Natural killer cell (primary cell): ENCODE data around the gene SLX9. TPM values are rescaled to one million over a fixed set of nuclear protein-coding genes. Genes with fewer than 3 reads are reported as not detected.

Experiments used
- ATAC-seq, 3 donors: fragments of 150-1000 bp in 2 of 3; fragments of 200-7000 bp in 1 of 3; cut with Tn5 transposase; 1 replicate in 1 of 3; 2 replicates in 2 of 3; pipeline ENCODE4 v1.10.0; 2021; ENCODE audit warnings: mild to moderate bottlenecking in 2 of 3, moderate library complexity in 2 of 3
- DNase-seq, 2 donors: peaks; one replicate each; pipeline versions ENCODE4 v3.0.0 to v3.0.0-alpha.2; 2013 to 2021; ENCODE audit warnings: mixed read lengths in 1 of 2
- H3K27ac ChIP-seq: one replicate; pipeline ENCODE4 v1.5.1; 2013; ENCODE audit warnings: mild to moderate bottlenecking, low read length
- H3K27me3 ChIP-seq: one replicate; pipeline ENCODE4 v1.6.1; 2013; ENCODE audit warnings: low read length; ENCODE audit not compliant: control insufficient read depth, insufficient read depth
- H3K36me3 ChIP-seq: one replicate; pipeline ENCODE4 v1.6.1; 2013; ENCODE audit warnings: low read length; ENCODE audit not compliant: control insufficient read depth, insufficient read depth
- H3K4me1 ChIP-seq: one replicate; pipeline ENCODE4 v1.6.1; 2013; ENCODE audit warnings: low read length; ENCODE audit not compliant: control insufficient read depth, insufficient read depth
- H3K4me3 ChIP-seq: one replicate; pipeline ENCODE4 v1.5.1; 2013; ENCODE audit warnings: low read length
- H3K9me3 ChIP-seq: one replicate; pipeline ENCODE4 v1.6.1; 2013; ENCODE audit warnings: low read length; ENCODE audit not compliant: control insufficient read depth, insufficient read depth
- H3K27ac Mint-ChIP-seq, 2 donors: one replicate each; pipeline ENCODE4 v1.8.0; 2022; ENCODE audit warnings: mild to moderate bottlenecking in 2 of 2, mixed read lengths in 2 of 2, moderate library complexity in 1 of 2
- H3K27me3 Mint-ChIP-seq, 2 donors: one replicate each; pipeline ENCODE4 v1.8.0; 2022; ENCODE audit warnings: low read depth in 2 of 2, mixed read lengths in 2 of 2
- H3K36me3 Mint-ChIP-seq: one replicate; pipeline ENCODE4 v1.8.0; 2022; ENCODE audit warnings: mixed read lengths
- H3K4me1 Mint-ChIP-seq, 2 donors: one replicate each; pipeline ENCODE4 v1.8.0; 2022; ENCODE audit warnings: mixed read lengths in 2 of 2
- H3K4me3 Mint-ChIP-seq: one replicate; pipeline ENCODE4 v1.8.0; 2022; ENCODE audit warnings: mild to moderate bottlenecking, moderate library complexity, mixed read lengths
- H3K9me3 Mint-ChIP-seq, 2 donors: one replicate each; pipeline ENCODE4 v1.8.0; 2022; ENCODE audit warnings: mixed read lengths in 2 of 2
- WGBS: methylation state at CpG from one replicate; pipeline ENCODE4 v1.1.7; 2013; ENCODE audit warnings: missing lambda C conversion rate; ENCODE audit not compliant: insufficient coverage; 5-methylcytosine and 5-hydroxymethylcytosine counted together
- intact Hi-C: fragments of 100-400 bp; cut with micrococcal nuclease; formaldehyde crosslinking; loops from one replicate; pipeline ENCODE4 v1.14.2; 2022
- total RNA-seq, 4 donors: library from RNA; stranded (reverse); fragments of 120-200 nt in 1 of 4; gene quantifications; one replicate each; pipeline versions ENCODE4 v1.2.3 to v1.2.4, GENCODE V29; 2013 to 2022
- TF ChIP-seq, protein P1 (sequence below): fragments of 200-600 bp; IDR thresholded peaks from one replicate; pipeline ENCODE4 v1.8.0; 2022; ENCODE audit warnings: antibody characterized with exemption

SLX9 gene
- total RNA-seq, 3 donors from 2014 or later (not counting 1 experiment from before 2014, with no cell fraction given), result 12.8 to 22.9 (median 20.0) TPM

DNA sequence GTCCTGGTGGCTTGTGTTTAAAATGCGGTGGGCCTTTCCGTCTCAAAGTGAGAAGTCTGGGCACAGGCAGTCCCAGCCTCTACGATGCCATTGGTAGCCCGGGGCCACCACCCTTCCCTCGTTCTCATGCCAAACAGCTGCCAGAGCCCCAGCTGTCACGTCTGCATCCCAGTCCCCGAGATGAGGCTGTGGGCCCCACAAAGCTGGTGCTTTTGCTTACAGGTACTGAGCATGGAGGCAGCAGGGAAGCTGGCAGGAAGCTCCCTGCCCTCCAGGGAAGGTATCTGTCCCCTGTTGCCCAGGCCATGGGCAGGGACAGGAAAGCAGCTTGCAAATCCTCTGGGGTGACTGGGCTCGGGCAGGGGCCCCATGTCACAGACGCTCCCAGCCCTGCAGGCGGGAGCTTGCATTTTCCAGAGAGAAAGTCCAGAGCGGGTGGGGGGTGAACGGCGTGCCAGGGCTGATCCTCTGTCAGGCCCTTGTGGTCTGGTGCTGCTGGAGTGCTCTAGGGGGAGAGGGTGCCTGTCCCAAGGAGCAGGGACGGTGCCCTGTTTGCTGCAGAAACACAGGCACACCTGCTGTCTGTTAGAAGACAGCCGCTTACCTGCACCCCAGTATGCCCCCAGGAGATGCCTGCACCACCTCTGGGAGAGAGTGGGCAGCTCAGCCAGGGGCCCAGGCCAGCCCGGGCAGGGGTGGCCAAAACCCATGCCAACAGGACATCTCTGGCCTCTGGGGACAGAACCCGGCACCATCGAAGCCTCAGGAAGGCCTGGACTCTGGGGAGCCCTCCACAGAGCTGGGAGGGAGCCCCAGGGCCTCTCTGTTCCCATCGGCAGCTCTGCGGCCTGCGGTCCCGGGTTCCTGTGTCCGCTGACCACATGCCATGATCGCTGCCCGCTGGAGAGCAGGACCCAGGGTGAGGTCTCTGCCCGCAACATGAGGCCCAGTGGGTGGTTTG is 45.9 kb downstream of the SLX9 start:
- Histone ChIP-seq H3K4me3 (no peak overlapping the region), H3K4me1 (no peaks in the 10 kb centered on the region), H3K27me3 (no peaks in the 10 kb centered on the region), H3K9me3 (no peaks in the 10 kb centered on the region), H3K27ac (no peak overlapping the region), H3K36me3 (no peaks in the 10 kb centered on the region)
- intact Hi-C loops, result no loop called here
- H3K4me1 Mint-ChIP-seq, result no peaks in the 10 kb centered on the region
- TF ChIP-seq, protein P1, sequence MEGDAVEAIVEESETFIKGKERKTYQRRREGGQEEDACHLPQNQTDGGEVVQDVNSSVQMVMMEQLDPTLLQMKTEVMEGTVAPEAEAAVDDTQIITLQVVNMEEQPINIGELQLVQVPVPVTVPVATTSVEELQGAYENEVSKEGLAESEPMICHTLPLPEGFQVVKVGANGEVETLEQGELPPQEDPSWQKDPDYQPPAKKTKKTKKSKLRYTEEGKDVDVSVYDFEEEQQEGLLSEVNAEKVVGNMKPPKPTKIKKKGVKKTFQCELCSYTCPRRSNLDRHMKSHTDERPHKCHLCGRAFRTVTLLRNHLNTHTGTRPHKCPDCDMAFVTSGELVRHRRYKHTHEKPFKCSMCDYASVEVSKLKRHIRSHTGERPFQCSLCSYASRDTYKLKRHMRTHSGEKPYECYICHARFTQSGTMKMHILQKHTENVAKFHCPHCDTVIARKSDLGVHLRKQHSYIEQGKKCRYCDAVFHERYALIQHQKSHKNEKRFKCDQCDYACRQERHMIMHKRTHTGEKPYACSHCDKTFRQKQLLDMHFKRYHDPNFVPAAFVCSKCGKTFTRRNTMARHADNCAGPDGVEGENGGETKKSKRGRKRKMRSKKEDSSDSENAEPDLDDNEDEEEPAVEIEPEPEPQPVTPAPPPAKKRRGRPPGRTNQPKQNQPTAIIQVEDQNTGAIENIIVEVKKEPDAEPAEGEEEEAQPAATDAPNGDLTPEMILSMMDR, result no peak
- no peaks in the 10 kb centered on the region for H3K36me3 Mint-ChIP-seq
- no peaks in the 10 kb centered on the region for H3K9me3 Mint-ChIP-seq
- ATAC-seq (no peak), DNase-seq (no peak)
- no peaks in the 10 kb centered on the region for H3K27me3 Mint-ChIP-seq
- no peak overlapping the region for H3K27ac Mint-ChIP-seq
- WGBS, result 86% methylated on average over 26 of the region's 26 CpGs
- H3K4me3 Mint-ChIP-seq, result no peak overlapping the region

DNA sequence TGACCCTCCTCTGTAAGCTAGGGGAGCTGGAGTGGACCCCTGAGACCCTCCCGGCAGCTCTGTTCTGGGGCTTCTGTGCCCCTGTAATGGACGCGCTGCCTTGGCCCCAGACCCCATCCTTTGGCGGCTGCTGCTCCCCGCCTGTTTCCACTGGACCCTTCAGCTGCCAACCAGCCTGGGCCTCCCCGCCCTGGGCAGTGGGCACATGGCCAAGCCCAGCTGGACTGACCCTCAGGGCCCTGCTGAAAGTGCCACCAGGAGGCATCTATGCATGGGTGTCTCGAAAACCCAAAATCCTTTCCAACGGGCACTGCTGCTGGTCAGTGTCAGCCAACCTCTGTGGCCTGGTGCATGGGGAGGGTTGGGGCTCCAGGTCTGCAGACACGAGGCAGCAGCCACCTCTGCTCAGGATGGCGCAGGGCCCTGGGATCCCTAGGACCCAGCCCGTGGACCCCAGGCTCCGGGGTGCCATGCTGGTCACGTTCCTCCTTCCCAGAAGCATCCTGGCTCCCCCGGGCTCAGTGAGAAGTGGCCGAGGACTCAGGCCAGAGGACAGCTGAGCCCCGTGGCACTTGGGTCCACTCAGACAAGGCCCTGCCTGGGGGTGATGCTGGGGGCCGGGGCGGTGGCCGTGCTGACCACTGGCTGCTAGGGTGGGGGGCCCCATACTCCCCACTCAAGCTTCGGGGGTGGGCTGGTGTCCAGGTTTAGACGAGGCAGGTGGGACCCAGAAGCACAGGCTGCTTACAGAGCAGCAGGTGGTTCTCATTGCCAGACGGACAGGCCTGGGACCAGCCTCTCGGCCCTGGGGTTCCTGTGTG is 46.9 kb downstream of the SLX9 start:
- no peaks in the 10 kb centered on the region for H3K9me3 Mint-ChIP-seq
- 84% methylated on average over 23 of the region's 23 CpGs for WGBS

DNA sequence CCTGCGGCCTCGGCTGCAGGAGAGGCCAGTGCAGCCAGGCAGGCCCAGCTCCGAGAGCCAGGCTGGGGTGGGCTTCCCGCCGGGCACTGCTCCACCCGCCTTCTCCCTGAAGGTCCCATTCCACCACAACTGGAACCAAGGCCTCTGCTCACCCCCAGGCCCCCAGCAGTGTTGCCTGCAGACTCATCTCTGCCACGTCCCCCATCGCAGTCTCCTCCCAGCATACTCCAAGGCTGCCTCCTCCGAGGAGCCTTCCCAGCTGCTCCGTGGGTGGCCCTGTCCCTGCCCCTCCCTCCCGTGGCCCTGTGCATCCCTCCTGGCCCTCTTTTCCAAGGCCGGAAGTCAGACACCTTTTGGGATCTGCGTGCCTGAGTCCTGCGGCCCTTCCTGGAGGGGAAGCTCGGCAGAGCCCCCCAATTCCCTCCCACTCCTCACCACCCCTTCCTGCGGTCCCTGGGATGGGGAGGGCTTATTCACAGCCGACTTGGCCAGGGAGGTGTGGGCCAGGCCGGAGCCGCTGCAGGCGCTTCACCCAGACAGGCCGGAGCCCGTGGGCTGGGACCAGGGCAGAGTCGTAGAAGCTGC is 47.6 kb downstream of the SLX9 start:
- TF ChIP-seq, protein P1, result no peak
- Histone ChIP-seq H3K4me3 (no peak overlapping the region), H3K4me1 (no peaks in the 10 kb centered on the region), H3K27ac (no peak overlapping the region), H3K27me3 (no peaks in the 10 kb centered on the region), H3K36me3 (no peaks in the 10 kb centered on the region), H3K9me3 (no peaks in the 10 kb centered on the region)
- Mint-ChIP-seq H3K4me3 (no peak overlapping the region), H3K36me3 (no peaks in the 10 kb centered on the region), H3K9me3 (no peaks in the 10 kb centered on the region), H3K4me1 (no peaks in the 10 kb centered on the region), H3K27ac (no peak overlapping the region), H3K27me3 (no peaks in the 10 kb centered on the region)
- intact Hi-C loops, result no loop called here
- 80% methylated on average over 23 of the region's 23 CpGs for WGBS
- DNase-seq (no peak), ATAC-seq (no peak)

More for the DNA sequence above, 46.9 kb downstream of the SLX9 start:
- H3K4me1 Mint-ChIP-seq, result no peaks in the 10 kb centered on the region
- H3K4me3 ChIP-seq, result no peak overlapping the region
- no peak for ATAC-seq
- no peaks in the 10 kb centered on the region for H3K36me3 Mint-ChIP-seq
- H3K36me3 ChIP-seq, result no peaks in the 10 kb centered on the region
- no peak overlapping the region for H3K27ac ChIP-seq
- TF ChIP-seq, protein P1, result no peak
- H3K27me3 Mint-ChIP-seq, result no peaks in the 10 kb centered on the region
- no peak overlapping the region for H3K27ac Mint-ChIP-seq
- H3K4me1 ChIP-seq, result no peaks in the 10 kb centered on the region
- no peak for DNase-seq
- no peaks in the 10 kb centered on the region for H3K9me3 ChIP-seq
- intact Hi-C loops, result no loop called here
- H3K4me3 Mint-ChIP-seq, result no peak overlapping the region
- no peaks in the 10 kb centered on the region for H3K27me3 ChIP-seq
